Upper lobe of left lung (tissue), 6 donors: ENCODE data around the gene PIGQ. TPM values are rescaled to one million over a fixed set of nuclear protein-coding genes. Genes with fewer than 3 reads are reported as not detected.
A peak's percentile ranks its signal among the peaks of the same experiment; 100 is the strongest.

Experiments used
- ATAC-seq, 2 donors: fragments of 200-7000 bp; cut with Tn5 transposase; one replicate each; pipeline ENCODE4 v1.9.1; 2022; ENCODE audit warnings: mild to moderate bottlenecking in 2 of 2, moderate library complexity in 2 of 2; ENCODE audit not compliant: low FRiP score in 2 of 2
- DNase-seq, 2 donors: peaks; one replicate each; pipeline ENCODE4 v3.0.0-alpha.2; 2019 to 2020
- H3K27ac ChIP-seq, 4 donors: fragments of 200-600 bp; sonication (generic); one replicate each; pipeline ENCODE4 v1.5.1; 2016 to 2019
- H3K27me3 ChIP-seq, 4 donors: fragments of 200-600 bp; sonication (generic); one replicate each; pipeline ENCODE4 v1.5.1; 2017 to 2019
- H3K36me3 ChIP-seq, 4 donors: fragments of 200-600 bp; sonication (generic); one replicate each; pipeline ENCODE4 v1.5.1; 2016 to 2019
- H3K4me1 ChIP-seq, 4 donors: fragments of 200-600 bp; sonication (generic); one replicate each; pipeline ENCODE4 v1.5.1; 2018 to 2019
- H3K4me3 ChIP-seq, 4 donors: fragments of 200-600 bp; sonication (generic); one replicate each; pipeline ENCODE4 v1.5.1; 2017 to 2019; ENCODE audit warnings: mild to moderate bottlenecking in 2 of 4, moderate library complexity in 1 of 4
- H3K9me3 ChIP-seq, 4 donors: fragments of 200-600 bp; sonication (generic); one replicate each; pipeline ENCODE4 v1.5.1; 2018 to 2019
- CTCF ChIP-seq, 6 experiments: fragments of 450-650 bp in 4 of 6; fragments of 200-600 bp in 2 of 6; sonication (generic) in 2 of 6; IDR thresholded peaks; one replicate each; pipeline ENCODE4 v1.5.1; 2016 to 2019; ENCODE audit warnings: antibody characterized with exemption in 6 of 6
- EP300 ChIP-seq, 4 donors: sonication (generic); formaldehyde crosslinking; IDR thresholded peaks; one replicate each; pipeline ENCODE4 v1.5.1; 2017; ENCODE audit warnings: antibody characterized with exemption in 4 of 4, control low read depth in 2 of 4
- POLR2A ChIP-seq, 4 donors: fragments of 450-650 bp; IDR thresholded peaks; one replicate each; pipeline ENCODE4 v1.5.1; 2016 to 2017; ENCODE audit warnings: antibody characterized with exemption in 4 of 4, mild to moderate bottlenecking in 2 of 4
- POLR2AphosphoS5 ChIP-seq, 2 donors: sonication (generic); formaldehyde crosslinking; IDR thresholded peaks; one replicate each; pipeline ENCODE4 v1.5.1; 2017; ENCODE audit warnings: antibody characterized with exemption in 2 of 2
- WGBS, 2 donors: methylation state at CpG; one replicate each; pipeline ENCODE4 v1.1.5; 2017 to 2018; 5-methylcytosine and 5-hydroxymethylcytosine counted together
- total RNA-seq, 6 donors: library from RNA; depleted of rRNA in 4 of 6; stranded (reverse); fragments of >200 nt in 4 of 6; gene quantifications; one replicate each; pipeline versions ENCODE4 v1.1.0 to v1.2.1, GENCODE V29; 2016 to 2021
- donor health status: DM: no; HTN: no; CAD: no; lungs with moderate emphysema.
- donor health status: DM: no; HTN: yes; CAD: no; lungs with severe emphysema.

Gene PIGQ
- total RNA-seq, 6 donors from 2014 or later, result 42.7 to 153 (median 79.6) TPM

DNA sequence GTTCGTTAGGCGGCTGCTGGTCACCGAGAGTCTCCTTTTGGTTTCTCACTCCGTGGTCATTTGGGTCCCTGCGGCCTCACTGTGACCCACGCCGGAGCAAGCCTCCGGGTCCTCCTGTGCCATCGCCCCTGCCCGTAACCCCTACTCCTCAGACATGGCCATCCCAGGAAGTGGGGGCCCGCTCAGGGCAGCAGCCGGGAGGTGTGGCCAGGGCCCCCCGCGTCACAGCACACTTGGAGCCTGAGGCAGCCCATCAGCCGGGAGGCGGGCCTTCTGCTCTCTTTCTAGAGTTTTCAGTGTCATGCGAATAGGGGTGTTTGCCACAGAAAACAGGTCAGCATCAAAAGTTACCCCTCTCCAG is 53.1 kb downstream of the PIGQ start:
- peak overlapping the region; percentile 35 to 64 (median 48) for H3K27ac ChIP-seq
- H3K9me3 ChIP-seq, result no peaks in the 10 kb centered on the region
- peaks cover 9 to 38% (median 26%) of the 10 kb centered on the region in 4 donors for H3K36me3 ChIP-seq
- 91 to 92% methylated on average over 13 to 17 of the region's 17 CpGs for WGBS, 2 donors
- DNase-seq (peak in 1 of 2 donors; percentile 72), ATAC-seq (no peak)
- H3K27me3 ChIP-seq, result no peaks in the 10 kb centered on the region
- H3K4me3 ChIP-seq, result no peak overlapping the region
- peaks cover 0 to 45% (median 33%) of the 10 kb centered on the region in 4 donors for H3K4me1 ChIP-seq
- TF ChIP-seq CTCF (IDR thresholded peaks at IDR 0.05) (no peak), EP300 (IDR thresholded peaks at IDR 0.05) (no peak), POLR2AphosphoS5 (IDR thresholded peaks at IDR 0.05) (no peak), POLR2A (IDR thresholded peaks at IDR 0.05) (no peak)

DNA sequence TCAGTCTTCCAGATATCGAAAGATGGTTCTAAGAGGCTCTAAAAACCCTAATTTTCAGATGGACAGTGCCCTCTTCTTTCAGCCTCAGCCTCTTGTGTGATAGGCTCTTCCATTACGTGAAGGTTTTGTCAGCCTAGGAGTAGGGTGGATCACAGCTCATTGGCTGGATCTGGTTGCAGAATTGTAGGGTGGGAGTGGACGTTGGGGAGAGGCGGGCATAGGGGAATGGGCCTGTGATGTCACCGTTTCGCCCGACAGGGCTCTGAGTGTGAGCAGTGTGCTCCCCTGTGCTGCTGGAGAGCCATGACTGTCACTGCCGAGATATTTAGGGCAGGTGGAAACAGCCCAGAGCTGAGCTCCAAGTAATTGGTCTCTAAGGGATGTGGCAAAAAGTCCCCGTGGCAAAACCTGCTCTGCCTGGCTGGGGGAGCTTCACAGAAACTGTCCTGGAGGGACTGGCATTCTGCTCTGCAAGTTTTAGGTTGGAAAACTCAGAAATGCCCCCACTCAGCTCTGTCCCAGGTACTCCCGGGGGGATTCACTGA is 54.8 kb downstream of the PIGQ start:
- H3K36me3 ChIP-seq, result peaks cover 9 to 42% (median 36%) of the 10 kb centered on the region in 4 donors
- no peak for DNase-seq
- H3K4me1 ChIP-seq, result peaks cover 0 to 55% (median 41%) of the 10 kb centered on the region in 4 donors
- no peak for TF ChIP-seq POLR2AphosphoS5 (IDR thresholded peaks at IDR 0.05)
- no peak for TF ChIP-seq CTCF (IDR thresholded peaks at IDR 0.05)
- TF ChIP-seq POLR2A (IDR thresholded peaks at IDR 0.05), result no peak
- TF ChIP-seq EP300 (IDR thresholded peaks at IDR 0.05), result no peak
- H3K4me3 ChIP-seq, result no peak overlapping the region
- 82 to 89% methylated on average over 10 of the region's 10 CpGs for whole genome bisulfite sequencing, 2 donors
- no peak overlapping the region for H3K27ac ChIP-seq
- H3K9me3 ChIP-seq, result no peaks in the 10 kb centered on the region
- ATAC-seq, result no peak
- H3K27me3 ChIP-seq, result no peaks in the 10 kb centered on the region

- Histone ChIP-seq H3K36me3 (peaks cover 9 to 42% (median 36%) of the 10 kb centered on the region in 4 donors), H3K4me3 (no peak overlapping the region), H3K27me3 (no peaks in the 10 kb centered on the region), H3K27ac (no peak overlapping the region), H3K9me3 (no peaks in the 10 kb centered on the region), H3K4me1 (peaks cover 2 to 61% (median 47%) of the 10 kb centered on the region in 4 donors)
- TF ChIP-seq POLR2A (IDR thresholded peaks at IDR 0.05), result no peak
- WGBS, 2 donors, result 96 to 100% methylated on average over 2 to 22 of the region's 37 CpGs
- DNase-seq, result peak in 1 of 2 donors; percentile 63
- ATAC-seq, result no peak
Measured at GRCh38 chr16:625117-625976, 55.6 kb downstream of the PIGQ start.

- Histone ChIP-seq H3K9me3 (no peaks in the 10 kb centered on the region), H3K4me1 (peaks cover 10 to 65% (median 52%) of the 10 kb centered on the region in 4 donors), H3K27me3 (no peaks in the 10 kb centered on the region), H3K27ac (peak overlapping the region in 2 of 4 donors; percentile 62 to 80), H3K4me3 (no peak overlapping the region), H3K36me3 (peaks cover 9 to 42% (median 36%) of the 10 kb centered on the region in 4 donors)
- no peak for TF ChIP-seq EP300 (IDR thresholded peaks at IDR 0.05)
- no peak for TF ChIP-seq POLR2A (IDR thresholded peaks at IDR 0.05)
- no peak for TF ChIP-seq CTCF (IDR thresholded peaks at IDR 0.05)
- no peak for TF ChIP-seq POLR2AphosphoS5 (IDR thresholded peaks at IDR 0.05)
- DNase-seq (peak in 1 of 2 donors; percentile 80), ATAC-seq (no peak)
- 95% methylated on average over 25 to 28 of the region's 35 CpGs for WGBS, 2 donors
Measured at GRCh38 chr16:625977-626765, 56.4 kb downstream of the PIGQ start.
